SK-N-SH (cell line): ENCODE measurements around the gene TMEM147. TPM values are rescaled to one million over a fixed set of nuclear protein-coding genes. Genes with fewer than 3 reads are reported as not detected.

Experiments used
- CTCF ChIA-PET: fragments of 300-600, 350-600 bp; formaldehyde crosslinking; extraction: SDS; loops from one replicate; lab custom pipeline; 2021; lab: Yijun Ruan, JAX
- POLR2A ChIA-PET: fragments of 350-600 bp; sonication (Branson Sonifier 250); formaldehyde crosslinking; extraction: SDS; loops from one replicate; lab custom pipeline; 2020; ENCODE audit warnings: antibody characterized with exemption, inconsistent platforms; lab: Yijun Ruan, JAX
- DNase-seq: peaks from one replicate; pipeline ENCODE4 v3.0.0; 2012
- H2AFZ ChIP-seq: fragments of 200-600 bp; sonication (generic); 2 replicates; pipeline ENCODE4 v1.8.1; 2016; ENCODE audit warnings: antibody characterized with exemption, mild to moderate bottlenecking, low read depth
- H3F3A ChIP-seq: fragments of 200-600 bp; sonication (generic); replicated peaks from 2 replicates; pipeline ENCODE3; 2016; ENCODE audit warnings: antibody characterized with exemption, mild to moderate bottlenecking; ENCODE audit not compliant: insufficient read depth
- H3K27ac ChIP-seq, 2 experiments: fragments of 200-500 bp in 1 of 2; fragments of 200-600 bp in 1 of 2; sonication (Bioruptor generic) in 1 of 2; sonication (generic), shearing (Covaris generic) in 1 of 2; 2 replicates each; pipeline versions ENCODE4 v1.5.1 to v1.6.1; 2014 to 2016; ENCODE audit warnings: low read depth in 2 of 2, inconsistent platforms in 1 of 2, low read length in 1 of 2, mild to moderate bottlenecking in 1 of 2, mixed read lengths in 1 of 2
- H3K27me3 ChIP-seq: fragments of 200-600 bp; sonication (generic), shearing (Covaris generic); 2 replicates; pipeline ENCODE4 v1.6.1; 2016; ENCODE audit warnings: mixed run types; ENCODE audit not compliant: insufficient read depth
- H3K36me3 ChIP-seq, 2 experiments: fragments of 200-500 bp in 1 of 2; fragments of 200-600 bp in 1 of 2; sonication (Bioruptor generic) in 1 of 2; sonication (generic) in 1 of 2; replicated peaks in 1 of 2; 2 replicates each; pipeline versions ENCODE3 to v1.5.1; 2014 to 2016; ENCODE audit warnings: low read length in 1 of 2, mild to moderate bottlenecking in 1 of 2; ENCODE audit not compliant: insufficient read depth in 2 of 2, control insufficient read depth in 1 of 2
- H3K4me1 ChIP-seq, 2 experiments: fragments of 200-500 bp in 1 of 2; fragments of 200-600 bp in 1 of 2; sonication (Bioruptor generic) in 1 of 2; sonication (generic), shearing (Covaris generic) in 1 of 2; 2 replicates each; pipeline versions ENCODE4 v1.5.1 to v1.6.1; 2014 to 2016; ENCODE audit warnings: low read depth in 1 of 2, low read length in 1 of 2, mixed run types in 1 of 2; ENCODE audit not compliant: insufficient read depth in 2 of 2, control insufficient read depth in 1 of 2
- H3K4me2 ChIP-seq: fragments of 200-600 bp; sonication (generic), shearing (Covaris generic); 2 replicates; pipeline ENCODE4 v1.6.1; 2017; ENCODE audit warnings: mixed run types
- H3K4me3 ChIP-seq, 2 experiments: fragments of 200-500 bp in 1 of 2; fragments of 200-600 bp in 1 of 2; sonication (Bioruptor generic) in 1 of 2; sonication (generic), shearing (Covaris generic) in 1 of 2; 2 replicates each; pipeline versions ENCODE4 v1.5.1 to v1.8.1; 2014 to 2016; ENCODE audit warnings: low read depth in 2 of 2, inconsistent platforms in 1 of 2, low read length in 1 of 2, mild to moderate bottlenecking in 1 of 2, mixed read lengths in 1 of 2, moderate library complexity in 1 of 2
- H3K79me2 ChIP-seq: fragments of 200-600 bp; sonication (generic); 2 replicates; pipeline ENCODE4 v1.8.1; 2017; ENCODE audit warnings: mild to moderate bottlenecking; ENCODE audit not compliant: insufficient read depth
- H3K9ac ChIP-seq: fragments of 200-600 bp; sonication (generic); 2 replicates; pipeline ENCODE4 v1.6.1; 2017; ENCODE audit warnings: mixed run types
- H3K9me2 ChIP-seq: fragments of 200-600 bp; sonication (generic); 2 replicates; pipeline ENCODE4 v1.6.1; 2017; ENCODE audit warnings: mixed run types
- H3K9me3 ChIP-seq: fragments of 200-600 bp; sonication (generic); 2 replicates; pipeline ENCODE4 v1.6.1; 2017; ENCODE audit warnings: mixed run types, mild to moderate bottlenecking, moderate library complexity
- H4K20me1 ChIP-seq: fragments of 200-600 bp; sonication (generic); 2 replicates; pipeline ENCODE4 v1.6.1; 2017; ENCODE audit warnings: mild to moderate bottlenecking, mixed run types; ENCODE audit not compliant: insufficient read depth
- CHD2 ChIP-seq: fragments of 150-350 bp; IDR thresholded peaks from 2 replicates; pipeline ENCODE4 v1.6.1; 2018; ENCODE audit warnings: low read length; ENCODE audit not compliant: partially characterized antibody
- ELF1 ChIP-seq: IDR thresholded peaks from 2 replicates; pipeline ENCODE4 v1.4.0; 2012
- FOSL2 ChIP-seq: IDR thresholded peaks from 2 replicates; pipeline ENCODE4 v1.4.0; 2012; ENCODE audit warnings: low read depth, mild to moderate bottlenecking, moderate library complexity, borderline replicate concordance
- FOXJ3 ChIP-seq: sonication (generic); formaldehyde crosslinking; IDR thresholded peaks from 2 replicates; pipeline ENCODE4 v1.5.1; 2020; ENCODE audit warnings: mild to moderate bottlenecking, missing genetic modification reagents
- GABPA ChIP-seq: IDR thresholded peaks from 2 replicates; pipeline ENCODE4 v1.4.0; 2012; ENCODE audit warnings: low read depth, mild to moderate bottlenecking
- GATA2 ChIP-seq: sonication (generic); formaldehyde crosslinking; IDR thresholded peaks from 2 replicates; pipeline ENCODE4 v1.5.0; 2020; ENCODE audit warnings: mild to moderate bottlenecking, missing genetic modification reagents
- JUND ChIP-seq: IDR thresholded peaks from 2 replicates; pipeline ENCODE4 v1.4.0; 2012
- MEF2A ChIP-seq: IDR thresholded peaks from 2 replicates; pipeline ENCODE4 v1.4.0; 2012; ENCODE audit warnings: low read depth, borderline replicate concordance
- MXI1 ChIP-seq: IDR thresholded peaks from 2 replicates; pipeline ENCODE4 v1.6.1; 2012; ENCODE audit warnings: mild to moderate bottlenecking, low read depth, low read length, improper control_type of control experiment
- NFIC ChIP-seq: IDR thresholded peaks from 2 replicates; pipeline ENCODE4 v1.4.0; 2012; ENCODE audit warnings: borderline replicate concordance
- NRF1 ChIP-seq: IDR thresholded peaks from 2 replicates; pipeline ENCODE4 v1.6.1; 2012; ENCODE audit warnings: low read depth, mild to moderate bottlenecking, low read length
- POLR2AphosphoS5 ChIP-seq: IDR thresholded peaks from 2 replicates; pipeline ENCODE4 v1.6.1; 2012; ENCODE audit warnings: low read depth, low read length
- RAD21 ChIP-seq: IDR thresholded peaks from 2 replicates; pipeline ENCODE4 v1.6.1; 2012; ENCODE audit warnings: mild to moderate bottlenecking, low read length
- RCOR1 ChIP-seq: fragments of 150-350 bp; IDR thresholded peaks from 2 replicates; pipeline ENCODE4 v1.6.1; 2017; ENCODE audit warnings: antibody characterized with exemption, low read length
- RFX5 ChIP-seq: IDR thresholded peaks from 2 replicates; pipeline ENCODE4 v1.6.1; 2012; ENCODE audit warnings: mild to moderate bottlenecking, improper control_type of control experiment, low read length
- RXRA ChIP-seq: IDR thresholded peaks from 2 replicates; pipeline ENCODE4 v1.4.0; 2012; ENCODE audit warnings: low read depth, mild to moderate bottlenecking, borderline replicate concordance
- SMC3 ChIP-seq: IDR thresholded peaks from 2 replicates; pipeline ENCODE4 v1.6.1; 2012; ENCODE audit warnings: low read depth, low read length, improper control_type of control experiment
- TAF1 ChIP-seq: IDR thresholded peaks from 2 replicates; pipeline ENCODE4 v1.6.1; 2012; ENCODE audit warnings: low read depth, mild to moderate bottlenecking, low read length, moderate library complexity, borderline replicate concordance
- TEAD4 ChIP-seq: IDR thresholded peaks from 2 replicates; pipeline ENCODE4 v1.4.0; 2012; ENCODE audit warnings: mild to moderate bottlenecking, borderline replicate concordance; ENCODE audit not compliant: insufficient read depth
- WGBS: methylation state at CpG from one replicate; pipeline ENCODE4 v1.1.6; 2017; ENCODE audit warnings: low lambda C conversion rate; 5-methylcytosine and 5-hydroxymethylcytosine counted together
- polyA plus RNA-seq, 3 experiments: library from polyadenylated mRNA; depleted of rRNA; stranded (reverse); fragments of >200 nt; gene quantifications; 2 replicates each; pipeline ENCODE4 v1.2.3, GENCODE V29; 2012
- TF ChIP-seq, protein P1 (sequence below): fragments of 150-350 bp; IDR thresholded peaks from 2 replicates; pipeline ENCODE4 v1.6.1; 2016; ENCODE audit warnings: mild to moderate bottlenecking, low read depth, low read length
- TF ChIP-seq, protein P2 (sequence below): fragments of 200-600 bp; sonication (generic); IDR thresholded peaks from 2 replicates; pipeline ENCODE4 v1.6.1; 2017; ENCODE audit warnings: antibody characterized with exemption, mild to moderate bottlenecking, moderate library complexity
- TF ChIP-seq, protein P3 (sequence below): IDR thresholded peaks from 2 replicates; pipeline ENCODE4; 2012
- TF ChIP-seq, protein P4 (sequence below): IDR thresholded peaks from 2 replicates; pipeline ENCODE4 v1.4.0; 2012; ENCODE audit warnings: low read depth

TMEM147 gene
- polyA plus RNA-seq, 1 of the 3 experiments (the other 2 are of a cell fraction): 202 TPM

DNA sequence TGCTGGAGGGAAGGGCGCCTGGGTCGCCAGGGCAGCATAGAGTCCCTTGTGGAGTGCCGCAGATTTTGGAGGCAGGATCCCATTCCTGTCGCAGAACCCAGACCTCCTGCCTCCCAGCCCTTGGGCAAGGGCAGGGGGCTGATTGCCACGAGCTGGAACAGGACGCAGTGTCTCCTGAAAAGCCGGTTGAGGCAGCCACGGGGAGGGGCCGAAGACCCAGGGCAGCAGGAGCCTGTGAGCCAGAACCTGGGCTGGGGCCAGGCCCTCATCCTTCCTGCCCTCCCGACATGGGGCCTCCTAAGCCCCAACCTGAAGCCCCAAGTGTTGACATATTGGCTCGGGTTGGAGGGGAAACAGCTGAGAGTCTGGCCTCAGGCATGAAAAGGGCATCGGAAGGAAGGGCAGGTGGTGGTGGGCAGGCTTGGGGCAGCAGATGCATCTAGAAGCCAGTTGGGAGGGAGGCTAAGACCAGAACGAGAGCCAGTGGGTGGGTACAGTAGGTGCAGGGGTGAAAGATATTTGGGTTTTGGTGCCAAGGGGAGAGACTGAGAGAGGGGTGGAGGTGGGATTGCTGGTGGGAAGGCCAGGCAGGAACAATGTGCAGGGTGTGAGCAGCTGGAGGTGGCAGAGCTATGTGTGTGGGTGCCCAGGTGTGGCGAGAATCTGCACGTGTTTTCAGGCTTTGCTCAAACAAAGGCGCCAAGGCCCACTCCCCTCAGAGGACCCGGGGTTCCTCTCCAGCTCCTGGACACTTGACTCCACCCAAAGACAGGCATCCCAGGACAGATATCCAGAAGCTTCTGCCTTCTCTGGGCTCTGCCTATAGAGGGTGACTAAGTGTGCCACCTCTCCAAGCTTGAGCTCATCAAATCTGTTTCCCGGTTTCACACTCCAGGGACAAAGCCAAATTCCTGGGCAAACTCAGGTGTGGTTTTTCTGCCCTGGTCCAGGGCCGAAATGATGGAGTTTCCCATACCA, 15.9 kb upstream of the TMEM147 start:
- H3K9ac ChIP-seq: no peak overlapping the region
- H3K4me1 ChIP-seq: no peaks in the 10 kb centered on the region; a peak in 1 of 4 replicates
- no peak for DNase-seq
- H3K27me3 ChIP-seq: peaks cover 82% of the 10 kb centered on the region
- H4K20me1 ChIP-seq: no peaks in the 10 kb centered on the region
- no peak overlapping the region for H3K4me2 ChIP-seq
- TF ChIP-seq FOXJ3 (CRISPR knock-in tag) (no peak), FOSL2 (no peak), TEAD4 (no peak), RXRA (no peak), RAD21 (no peak), CHD2 (no peak), NFIC (no peak), SMC3 (no peak), TAF1 (no peak), JUND (no peak), ELF1 (no peak), RFX5 (no peak)
- TF ChIP-seq, protein P1, sequence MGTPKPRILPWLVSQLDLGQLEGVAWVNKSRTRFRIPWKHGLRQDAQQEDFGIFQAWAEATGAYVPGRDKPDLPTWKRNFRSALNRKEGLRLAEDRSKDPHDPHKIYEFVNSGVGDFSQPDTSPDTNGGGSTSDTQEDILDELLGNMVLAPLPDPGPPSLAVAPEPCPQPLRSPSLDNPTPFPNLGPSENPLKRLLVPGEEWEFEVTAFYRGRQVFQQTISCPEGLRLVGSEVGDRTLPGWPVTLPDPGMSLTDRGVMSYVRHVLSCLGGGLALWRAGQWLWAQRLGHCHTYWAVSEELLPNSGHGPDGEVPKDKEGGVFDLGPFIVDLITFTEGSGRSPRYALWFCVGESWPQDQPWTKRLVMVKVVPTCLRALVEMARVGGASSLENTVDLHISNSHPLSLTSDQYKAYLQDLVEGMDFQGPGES: no peak
- TF ChIP-seq, protein P2, sequence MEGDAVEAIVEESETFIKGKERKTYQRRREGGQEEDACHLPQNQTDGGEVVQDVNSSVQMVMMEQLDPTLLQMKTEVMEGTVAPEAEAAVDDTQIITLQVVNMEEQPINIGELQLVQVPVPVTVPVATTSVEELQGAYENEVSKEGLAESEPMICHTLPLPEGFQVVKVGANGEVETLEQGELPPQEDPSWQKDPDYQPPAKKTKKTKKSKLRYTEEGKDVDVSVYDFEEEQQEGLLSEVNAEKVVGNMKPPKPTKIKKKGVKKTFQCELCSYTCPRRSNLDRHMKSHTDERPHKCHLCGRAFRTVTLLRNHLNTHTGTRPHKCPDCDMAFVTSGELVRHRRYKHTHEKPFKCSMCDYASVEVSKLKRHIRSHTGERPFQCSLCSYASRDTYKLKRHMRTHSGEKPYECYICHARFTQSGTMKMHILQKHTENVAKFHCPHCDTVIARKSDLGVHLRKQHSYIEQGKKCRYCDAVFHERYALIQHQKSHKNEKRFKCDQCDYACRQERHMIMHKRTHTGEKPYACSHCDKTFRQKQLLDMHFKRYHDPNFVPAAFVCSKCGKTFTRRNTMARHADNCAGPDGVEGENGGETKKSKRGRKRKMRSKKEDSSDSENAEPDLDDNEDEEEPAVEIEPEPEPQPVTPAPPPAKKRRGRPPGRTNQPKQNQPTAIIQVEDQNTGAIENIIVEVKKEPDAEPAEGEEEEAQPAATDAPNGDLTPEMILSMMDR: no peak
- TF ChIP-seq, all 33 proteins: peak for 0
- Histone ChIP-seq H3K36me3 (no peaks in the 10 kb centered on the region), H2AFZ (no peak overlapping the region), H3K27ac (no peak overlapping the region), H3K79me2 (no peaks in the 10 kb centered on the region), H3K9me3 (no peaks in the 10 kb centered on the region), H3K9me2 (no peaks in the 10 kb centered on the region), H3F3A (no peaks in the 10 kb centered on the region), H3K4me3 (no peak overlapping the region)
- POLR2A ChIA-PET: no interaction called here
- CTCF ChIA-PET: interaction anchor here (0.7 to 2.6 kb wide), 3 partner anchors 19 to 35 kb away, joined by 3 to 10 read pairs (median 6); no protein-coding TSS in a partner anchor
- 17% methylated on average over 12 of the region's 19 CpGs for WGBS

DNA sequence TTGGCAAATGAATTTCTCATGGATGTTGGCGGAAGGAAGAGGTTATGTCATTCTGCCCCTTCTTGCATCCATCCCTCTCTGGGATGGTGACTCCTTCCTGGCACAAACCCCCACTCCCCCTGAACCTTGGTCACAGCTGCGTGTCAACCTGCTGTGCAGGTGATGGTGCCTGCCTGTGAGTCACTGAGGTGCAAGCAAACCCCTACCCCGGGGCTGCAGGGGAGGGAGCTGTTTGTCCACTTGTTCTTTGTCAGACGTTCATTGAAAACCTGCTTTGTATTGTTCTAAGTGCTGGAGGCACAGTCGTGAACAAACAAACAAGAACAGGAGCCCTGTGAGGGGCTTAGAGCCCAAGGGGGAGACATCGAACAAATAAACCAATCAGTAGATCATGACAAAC, 14.1 kb upstream of the TMEM147 start:
- H3K27ac ChIP-seq: no peak overlapping the region
- H3K4me3 ChIP-seq: no peak overlapping the region
- H2AFZ ChIP-seq: no peak overlapping the region
- WGBS: 21% methylated on average over 6 of the region's 6 CpGs
- H4K20me1 ChIP-seq: no peaks in the 10 kb centered on the region
- H3K9me3 ChIP-seq: no peaks in the 10 kb centered on the region
- H3K27me3 ChIP-seq: peaks cover 82% of the 10 kb centered on the region
- no peaks in the 10 kb centered on the region; a peak in 1 of 4 replicates for H3K4me1 ChIP-seq
- H3K9ac ChIP-seq: no peak overlapping the region
- H3K9me2 ChIP-seq: no peaks in the 10 kb centered on the region
- CTCF ChIA-PET: interaction anchor here (0.7 to 2.6 kb wide), 3 partner anchors 17 to 600 kb away, joined by 3 to 10 read pairs (median 4); no protein-coding TSS in a partner anchor
- DNase-seq: no peak
- H3K79me2 ChIP-seq: no peaks in the 10 kb centered on the region
- no peaks in the 10 kb centered on the region for H3F3A ChIP-seq
- no peaks in the 10 kb centered on the region for H3K36me3 ChIP-seq
- POLR2A ChIA-PET: no interaction called here
- no peak overlapping the region for H3K4me2 ChIP-seq
- TF ChIP-seq RFX5 (no peak), NRF1 (no peak), POLR2AphosphoS5 (no peak), RCOR1 (no peak), MXI1 (no peak), GATA2 (CRISPR knock-in tag) (no peak), GABPA (no peak), RXRA (no peak), MEF2A (no peak), ELF1 (no peak), SMC3 (no peak)
- TF ChIP-seq, protein P3, sequence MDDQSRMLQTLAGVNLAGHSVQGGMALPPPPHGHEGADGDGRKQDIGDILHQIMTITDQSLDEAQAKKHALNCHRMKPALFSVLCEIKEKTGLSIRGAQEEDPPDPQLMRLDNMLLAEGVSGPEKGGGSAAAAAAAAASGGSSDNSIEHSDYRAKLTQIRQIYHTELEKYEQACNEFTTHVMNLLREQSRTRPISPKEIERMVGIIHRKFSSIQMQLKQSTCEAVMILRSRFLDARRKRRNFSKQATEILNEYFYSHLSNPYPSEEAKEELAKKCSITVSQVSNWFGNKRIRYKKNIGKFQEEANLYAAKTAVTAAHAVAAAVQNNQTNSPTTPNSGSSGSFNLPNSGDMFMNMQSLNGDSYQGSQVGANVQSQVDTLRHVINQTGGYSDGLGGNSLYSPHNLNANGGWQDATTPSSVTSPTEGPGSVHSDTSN: no peak
- TF ChIP-seq, protein P1: no peak
- TF ChIP-seq, protein P4, sequence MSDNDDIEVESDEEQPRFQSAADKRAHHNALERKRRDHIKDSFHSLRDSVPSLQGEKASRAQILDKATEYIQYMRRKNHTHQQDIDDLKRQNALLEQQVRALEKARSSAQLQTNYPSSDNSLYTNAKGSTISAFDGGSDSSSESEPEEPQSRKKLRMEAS: no peak
